Suprapubic skin (tissue), 4 donors: ENCODE data around the gene ACSM3.

Experiments
- CTCF ChIP-seq, 2 donors: fragments of 200-600 bp in 1 of 2; fragments of 450-650 bp in 1 of 2; sonication (generic) in 1 of 2; IDR thresholded peaks; one replicate each; pipeline ENCODE4 v1.5.1; 2016 to 2019; ENCODE audit warnings: antibody characterized with exemption in 2 of 2, mild to moderate bottlenecking in 1 of 2, moderate library complexity in 1 of 2
- EP300 ChIP-seq: sonication (generic); formaldehyde crosslinking; IDR thresholded peaks from one replicate; pipeline ENCODE4 v1.6.1; 2017; ENCODE audit warnings: antibody characterized with exemption
- POLR2A ChIP-seq, 2 donors: fragments of 450-650 bp; IDR thresholded peaks; one replicate each; pipeline ENCODE4 v1.6.1; 2017; ENCODE audit warnings: antibody characterized with exemption in 2 of 2, mild to moderate bottlenecking in 2 of 2, moderate library complexity in 2 of 2
- POLR2AphosphoS5 ChIP-seq, 3 donors: sonication (generic); formaldehyde crosslinking; IDR thresholded peaks; one replicate each; pipeline ENCODE4 v1.6.1; 2017; ENCODE audit warnings: antibody characterized with exemption in 3 of 3

GRCh38 chr16:20833086-20833485 is 69.3 kb downstream of the ACSM3 start:
- TF ChIP-seq CTCF (IDR thresholded peaks at IDR 0.05) (no peak), POLR2AphosphoS5 (IDR thresholded peaks at IDR 0.05) (no peak), POLR2A (IDR thresholded peaks at IDR 0.05) (no peak), EP300 (no peak)
